Renal cortex interstitium (tissue), 11 donors: ENCODE measurements around the gene PLA2G4A. TPM values are rescaled to one million over a fixed set of nuclear protein-coding genes. Genes with fewer than 3 reads are reported as not detected.

Experiments
- DNase-seq, 11 donors: peaks; one replicate each; pipeline ENCODE4 v3.0.0-alpha.2; 2013; ENCODE audit warnings: low read depth in 9 of 11, low spot score in 4 of 11; ENCODE audit errors: extremely low read depth in 1 of 11
- polyA plus RNA-seq, 3 donors: library from polyadenylated mRNA; unstranded; fragments of 120-200 nt; gene quantifications; one replicate each; pipeline ENCODE4 v1.2.1, GENCODE V29; 2013; ENCODE audit not compliant: insufficient read length in 3 of 3

The PLA2G4A gene
- polyA plus RNA-seq, 3 donors: 7.3 to 9.6 (median 7.5) TPM

GRCh38 chr1:187037973-187038553 is 209.3 kb downstream of the PLA2G4A start:
- no peak for DNase-seq

Other genes with a start within 250 kb of the PLA2G4A start
- gene PTGS2, start 148.5 kb upstream of the PLA2G4A start, polyA plus RNA-seq: 1 to 10 TPM in 2 of 3 donors, under 1 TPM in 1; 0.53 to 1.4 (median 1.3) TPM